Measurements from ENCODE around the gene LCT. TPM values are rescaled to one million over a fixed set of nuclear protein-coding genes. Genes with fewer than 3 reads are reported as not detected.
"Not testable (repeated sequence)": the region's sequence is repeated elsewhere in the genome, so short reads cannot be mapped to it uniquely, and the experiment has no call there.

The LCT gene
- polyA plus RNA-seq, 1 donor: 0.03 TPM

- DNase-seq: peak; percentile 49
Observed at GRCh38 chr2:135797497-135798274, 39.3 kb downstream of the LCT start.

GRCh38 chr2:135796606-135797005 is 40.4 kb downstream of the LCT start:
- no peak for DNase-seq

GRCh38 chr2:135795641-135796040 is 41.3 kb downstream of the LCT start:
- not testable (repeated sequence) for DNase-seq

- DNase-seq: no peak
Observed at GRCh38 chr2:135792401-135793150, 44.4 kb downstream of the LCT start.

- no peak for DNase-seq
Observed at GRCh38 chr2:135791418-135792190, 45.4 kb downstream of the LCT start.

- DNase-seq: no peak
Observed at GRCh38 chr2:135790423-135790822, 46.6 kb downstream of the LCT start.

GRCh38 chr2:135786823-135787222 is 50.2 kb downstream of the LCT start:
- DNase-seq: no peak

- no peak for DNase-seq
Observed at GRCh38 chr2:135785032-135785431, 52.0 kb downstream of the LCT start.

GRCh38 chr2:135783439-135783838 is 53.5 kb downstream of the LCT start:
- DNase-seq: peak; percentile 4

- DNase-seq: no peak
Observed at GRCh38 chr2:135782231-135782630, 54.8 kb downstream of the LCT start.

GRCh38 chr2:135776367-135776766 is 60.6 kb downstream of the LCT start:
- no peak for DNase-seq

GRCh38 chr2:135775420-135775819 is 61.6 kb downstream of the LCT start:
- no peak for DNase-seq

GRCh38 chr2:135773917-135774316 is 63.1 kb downstream of the LCT start:
- no peak for DNase-seq

GRCh38 chr2:135773319-135773718 is 63.7 kb downstream of the LCT start:
- no peak for DNase-seq

- DNase-seq: no peak
Observed at GRCh38 chr2:135768863-135769262, 68.1 kb downstream of the LCT start.

GRCh38 chr2:135762530-135762929 is 74.5 kb downstream of the LCT start:
- no peak for DNase-seq

- no peak for DNase-seq
Observed at GRCh38 chr2:135762022-135762421, 75.0 kb downstream of the LCT start.

GRCh38 chr2:135756692-135757091 is 80.3 kb downstream of the LCT start:
- DNase-seq: no peak

- DNase-seq: no peak
Observed at GRCh38 chr2:135755573-135755972, 81.4 kb downstream of the LCT start.

- no peak for DNase-seq
Observed at GRCh38 chr2:135745545-135745944, 91.4 kb downstream of the LCT start.

- DNase-seq: no peak
Observed at GRCh38 chr2:135744760-135745314, 92.1 kb downstream of the LCT start.

GRCh38 chr2:135743860-135744259 is 93.1 kb downstream of the LCT start:
- no peak for DNase-seq

Data from left kidney (tissue), 2 donors.